Choroid plexus epithelial cell (primary cell): ENCODE measurements around the gene IBA57.
A peak's percentile ranks its signal among the peaks of the same experiment; 100 is the strongest.

Source experiments
- DNase-seq: peaks from one replicate; pipeline ENCODE4 v3.0.0-alpha.2; 2010; ENCODE audit warnings: low read depth
- H3K4me3 ChIP-seq: 2 replicates; pipeline ENCODE4 v1.5.1; 2011; ENCODE audit warnings: low read depth, mild to moderate bottlenecking, control low read depth, low read length, moderate library complexity
- TF ChIP-seq, protein P1 (sequence below): conservative IDR thresholded peaks from 2 replicates; pipeline ENCODE4 v1.5.1; 2011; ENCODE audit warnings: low read depth, mild to moderate bottlenecking, control low read depth, inconsistent platforms, low read length, moderate library complexity

IBA57 gene

DNA sequence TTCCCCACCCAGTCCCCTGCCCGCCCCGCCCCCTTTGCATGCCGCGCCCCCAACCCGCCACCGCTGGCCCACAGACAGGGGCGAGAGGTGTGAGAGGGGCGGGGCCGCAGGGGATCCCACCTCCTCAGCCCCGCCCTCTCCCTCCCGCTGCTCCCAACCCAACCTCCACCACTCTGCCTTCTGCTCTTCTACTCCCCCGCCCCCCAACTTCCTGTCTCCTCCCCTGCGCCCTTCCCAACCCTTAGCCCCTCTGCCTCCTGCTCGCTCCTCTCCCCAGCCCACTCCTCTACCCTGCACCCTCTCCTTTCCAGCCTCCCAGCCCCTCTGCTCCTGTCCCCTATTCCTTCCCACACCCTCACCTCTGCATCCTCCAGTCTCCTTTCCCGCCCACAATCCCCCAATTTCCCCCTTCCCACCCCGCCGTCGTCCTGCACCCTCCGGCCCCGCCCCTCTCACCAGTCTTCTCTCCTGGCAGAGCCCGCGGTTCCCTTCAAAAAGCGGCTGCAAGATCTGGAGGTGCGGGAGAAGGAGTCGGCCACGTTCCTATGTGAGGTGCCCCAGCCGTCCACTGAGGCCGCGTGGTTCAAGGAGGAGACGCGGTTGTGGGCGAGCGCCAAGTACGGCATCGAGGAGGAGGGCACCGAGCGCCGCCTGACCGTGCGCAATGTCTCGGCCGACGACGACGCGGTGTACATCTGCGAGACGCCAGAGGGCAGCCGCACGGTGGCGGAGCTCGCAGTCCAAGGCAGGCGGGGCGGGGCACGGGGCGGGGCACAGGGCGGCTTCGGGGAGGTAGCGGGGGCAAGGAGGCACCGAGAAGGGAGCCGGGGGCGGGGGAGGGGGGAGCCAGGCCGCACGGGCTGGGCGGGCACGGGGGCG, 47.6 kb downstream of the IBA57 start:
- peak; percentile 65 for DNase-seq
- H3K4me3 ChIP-seq, result peak overlapping the region; percentile 53
- TF ChIP-seq, protein P1, sequence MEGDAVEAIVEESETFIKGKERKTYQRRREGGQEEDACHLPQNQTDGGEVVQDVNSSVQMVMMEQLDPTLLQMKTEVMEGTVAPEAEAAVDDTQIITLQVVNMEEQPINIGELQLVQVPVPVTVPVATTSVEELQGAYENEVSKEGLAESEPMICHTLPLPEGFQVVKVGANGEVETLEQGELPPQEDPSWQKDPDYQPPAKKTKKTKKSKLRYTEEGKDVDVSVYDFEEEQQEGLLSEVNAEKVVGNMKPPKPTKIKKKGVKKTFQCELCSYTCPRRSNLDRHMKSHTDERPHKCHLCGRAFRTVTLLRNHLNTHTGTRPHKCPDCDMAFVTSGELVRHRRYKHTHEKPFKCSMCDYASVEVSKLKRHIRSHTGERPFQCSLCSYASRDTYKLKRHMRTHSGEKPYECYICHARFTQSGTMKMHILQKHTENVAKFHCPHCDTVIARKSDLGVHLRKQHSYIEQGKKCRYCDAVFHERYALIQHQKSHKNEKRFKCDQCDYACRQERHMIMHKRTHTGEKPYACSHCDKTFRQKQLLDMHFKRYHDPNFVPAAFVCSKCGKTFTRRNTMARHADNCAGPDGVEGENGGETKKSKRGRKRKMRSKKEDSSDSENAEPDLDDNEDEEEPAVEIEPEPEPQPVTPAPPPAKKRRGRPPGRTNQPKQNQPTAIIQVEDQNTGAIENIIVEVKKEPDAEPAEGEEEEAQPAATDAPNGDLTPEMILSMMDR, result peak; percentile 68

DNA sequence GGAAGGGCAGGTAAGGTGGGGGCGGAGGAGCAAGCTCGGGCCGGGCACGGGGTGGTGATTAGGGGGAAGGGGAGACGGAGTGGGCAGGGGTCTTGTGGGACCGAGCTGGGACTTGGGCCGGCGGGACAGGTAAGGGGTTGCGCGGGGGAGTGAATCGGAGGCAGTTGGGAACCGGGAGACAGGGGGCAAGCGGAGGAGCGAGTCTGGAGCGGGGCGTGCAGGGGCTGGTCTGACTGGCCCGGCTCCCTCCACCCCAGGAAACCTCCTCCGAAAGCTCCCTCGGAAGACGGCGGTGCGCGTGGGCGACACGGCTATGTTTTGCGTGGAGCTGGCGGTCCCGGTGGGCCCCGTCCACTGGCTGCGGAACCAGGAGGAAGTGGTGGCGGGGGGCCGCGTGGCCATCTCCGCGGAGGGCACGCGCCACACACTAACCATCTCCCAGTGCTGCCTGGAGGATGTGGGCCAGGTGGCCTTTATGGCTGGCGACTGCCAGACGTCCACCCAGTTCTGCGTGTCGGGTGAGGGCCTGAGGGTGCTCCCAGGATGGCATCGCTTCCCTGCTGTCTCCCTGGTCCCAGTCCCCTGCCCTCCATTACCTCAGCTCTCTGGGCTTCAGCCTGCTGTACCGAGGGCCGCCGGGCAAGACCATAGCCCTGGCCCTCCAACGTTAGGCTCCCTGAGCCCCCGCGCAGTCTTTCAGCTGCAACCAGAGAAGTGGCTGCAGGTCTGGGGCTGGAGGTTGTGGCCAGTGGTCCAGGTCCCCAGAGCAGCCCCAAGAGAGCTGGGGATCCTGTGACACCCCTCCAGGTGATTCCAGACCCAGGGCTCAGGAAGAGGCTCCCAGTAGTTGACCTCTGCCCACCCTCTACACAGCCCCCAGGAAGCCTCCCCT, 48.6 kb downstream of the IBA57 start:
- H3K4me3 ChIP-seq, result peak overlapping the region; percentile 28
- TF ChIP-seq, protein P1, result no peak
- DNase-seq, result no peak

DNA sequence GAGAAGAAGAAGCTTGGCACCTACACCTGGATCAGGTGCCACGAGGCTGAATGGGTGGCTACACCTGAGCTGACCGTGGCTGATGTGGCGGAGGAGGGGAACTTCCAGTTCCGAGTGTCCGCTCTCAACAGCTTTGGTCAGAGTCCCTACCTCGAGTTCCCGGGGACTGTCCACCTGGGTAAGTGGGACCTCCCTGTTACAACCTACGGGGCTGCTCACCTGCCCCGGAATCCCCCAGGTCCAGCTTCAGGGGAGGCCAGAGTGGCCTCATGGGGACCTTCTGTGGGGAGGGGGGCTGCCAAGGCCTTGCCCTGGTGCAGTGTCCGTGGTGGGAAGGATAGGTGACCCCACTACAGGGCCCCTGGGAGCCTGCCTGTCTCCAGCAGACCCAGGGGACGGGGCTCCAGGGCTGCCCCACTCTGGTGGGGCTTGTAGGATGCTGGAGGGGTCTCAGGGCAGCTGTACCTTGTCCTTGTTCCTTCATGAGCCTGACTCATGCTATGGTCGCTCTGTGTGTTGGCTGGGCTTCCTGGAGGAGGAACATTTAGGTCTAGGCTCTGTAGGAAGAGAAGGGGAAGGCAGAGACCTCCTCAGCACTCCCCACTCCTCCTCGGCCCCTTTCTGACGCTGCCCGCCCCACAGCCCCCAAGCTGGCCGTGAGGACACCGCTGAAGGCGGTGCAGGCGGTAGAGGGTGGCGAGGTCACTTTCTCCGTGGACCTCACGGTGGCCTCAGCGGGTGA, 49.5 kb downstream of the IBA57 start:
- no peak overlapping the region for H3K4me3 ChIP-seq
- TF ChIP-seq, protein P1, result no peak
- DNase-seq, result no peak

DNA sequence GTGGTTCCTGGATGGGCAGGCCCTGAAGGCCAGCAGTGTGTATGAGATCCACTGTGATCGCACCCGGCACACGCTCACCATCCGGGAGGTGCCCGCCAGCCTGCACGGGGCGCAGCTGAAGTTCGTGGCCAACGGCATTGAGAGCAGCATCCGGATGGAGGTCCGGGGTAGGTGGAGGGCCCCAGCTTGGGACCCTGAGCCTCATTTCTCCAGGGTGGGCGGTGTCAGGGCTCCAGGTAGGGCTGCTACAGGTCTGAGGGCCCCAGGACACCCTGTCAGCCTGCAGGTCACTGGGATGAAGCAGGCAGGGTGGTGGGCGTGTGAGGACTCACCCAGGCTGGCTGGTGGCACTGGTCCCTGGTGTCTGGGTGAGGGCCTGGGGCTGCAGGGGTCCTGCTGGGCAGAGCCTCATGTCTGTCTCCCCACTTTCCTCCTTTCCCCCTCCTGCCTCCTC, 50.1 kb downstream of the IBA57 start:
- TF ChIP-seq, protein P1, result no peak
- no peak for DNase-seq
- H3K4me3 ChIP-seq, result no peak overlapping the region

DNA sequence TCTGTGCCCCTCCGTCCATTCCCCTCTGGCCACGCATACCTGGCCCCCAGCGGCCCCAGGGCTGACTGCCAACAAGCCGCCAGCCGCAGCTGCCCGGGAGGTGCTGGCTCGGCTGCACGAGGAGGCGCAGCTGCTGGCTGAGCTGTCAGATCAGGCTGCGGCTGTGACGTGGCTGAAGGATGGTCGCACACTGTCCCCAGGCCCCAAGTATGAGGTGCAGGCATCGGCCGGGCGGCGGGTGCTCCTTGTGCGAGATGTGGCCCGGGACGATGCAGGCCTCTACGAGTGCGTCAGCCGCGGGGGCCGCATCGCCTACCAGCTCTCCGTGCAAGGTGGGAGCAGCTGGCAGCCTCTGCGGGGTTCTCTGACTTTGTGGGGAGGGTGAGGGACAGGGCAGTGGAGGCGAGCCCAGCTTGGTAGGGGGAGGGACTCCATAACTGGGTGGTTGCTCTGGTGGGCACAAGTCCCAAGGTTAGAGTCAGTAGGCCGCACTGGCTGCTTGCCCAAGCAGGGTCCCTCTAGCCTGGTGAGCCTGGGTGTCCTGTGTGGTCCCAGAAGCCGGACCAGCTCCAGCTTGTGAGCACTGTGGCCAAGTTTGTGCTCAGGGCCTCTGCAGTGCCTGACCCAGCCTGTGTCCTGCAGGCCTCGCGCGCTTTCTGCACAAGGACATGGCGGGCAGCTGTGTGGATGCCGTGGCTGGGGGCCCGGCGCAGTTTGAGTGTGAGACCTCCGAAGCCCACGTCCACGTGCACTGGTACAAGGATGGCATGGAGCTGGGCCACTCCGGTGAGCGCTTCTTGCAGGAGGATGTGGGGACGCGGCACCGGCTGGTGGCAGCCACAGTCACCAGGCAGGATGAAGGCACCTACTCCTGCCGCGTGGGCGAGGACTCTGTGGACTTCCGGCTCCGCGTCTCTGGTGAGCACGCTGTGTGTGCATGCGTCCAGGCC, 51.0 kb downstream of the IBA57 start:
- TF ChIP-seq, protein P1, result no peak
- no peak for DNase-seq
- H3K4me3 ChIP-seq, result no peak overlapping the region
